Activated CD8-positive, alpha-beta memory T cell treated with anti-CD3 and anti-CD28 coated beads for 36 hours (primary cell): ENCODE measurements around the gene ERCC2. TPM values are rescaled to one million over a fixed set of nuclear protein-coding genes. Genes with fewer than 3 reads are reported as not detected.

Experiments used
- CTCF ChIA-PET: fragments of 350-600 bp; sonication (Branson Sonifier 250); formaldehyde crosslinking; loops from one replicate; lab custom pipeline; 2021; ENCODE audit warnings: antibody characterized with exemption; lab: Charles Lee
- POLR2A ChIA-PET: fragments of 350-600 bp; sonication (Branson Sonifier 250); formaldehyde crosslinking; loops from one replicate; lab custom pipeline; 2021; ENCODE audit warnings: antibody characterized with exemption; lab: Charles Lee
- total RNA-seq, 2 experiments: library from RNA; stranded (reverse); gene quantifications; one replicate each; pipeline ENCODE4 v1.2.3, GENCODE V29; 2021

The ERCC2 gene
- total RNA-seq, 2 experiments from 2014 or later: 23.8 to 27.0 TPM

- POLR2A ChIA-PET: no interaction called here
- CTCF ChIA-PET: no interaction called here
Measured at GRCh38 chr19:45362291-45362690, 8.1 kb downstream of the ERCC2 start.

DNA sequence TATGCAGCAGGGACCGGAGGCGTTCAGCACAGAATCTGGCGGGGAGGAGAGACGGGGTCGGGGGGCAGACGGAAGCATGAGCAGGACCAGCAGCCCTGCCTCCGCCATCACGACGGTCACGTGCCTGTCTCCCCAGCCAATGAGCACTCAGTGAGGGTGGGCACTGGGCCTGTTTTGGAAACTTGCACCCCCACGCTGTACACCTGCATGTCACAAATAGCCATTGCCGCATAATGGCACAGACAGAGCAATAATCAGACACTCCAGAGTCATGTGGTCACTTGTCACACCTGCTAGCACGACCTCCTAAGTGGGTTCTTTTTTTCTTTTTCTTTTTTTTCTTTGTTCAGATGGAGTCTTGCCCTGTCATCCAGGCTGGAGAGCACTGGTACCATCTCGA lies 8.8 kb downstream of the ERCC2 start:
- POLR2A ChIA-PET: no interaction called here
- CTCF ChIA-PET: no interaction called here

- CTCF ChIA-PET: no interaction called here
Measured at GRCh38 chr19:45358213-45358792, 12.1 kb downstream of the ERCC2 start.

DNA sequence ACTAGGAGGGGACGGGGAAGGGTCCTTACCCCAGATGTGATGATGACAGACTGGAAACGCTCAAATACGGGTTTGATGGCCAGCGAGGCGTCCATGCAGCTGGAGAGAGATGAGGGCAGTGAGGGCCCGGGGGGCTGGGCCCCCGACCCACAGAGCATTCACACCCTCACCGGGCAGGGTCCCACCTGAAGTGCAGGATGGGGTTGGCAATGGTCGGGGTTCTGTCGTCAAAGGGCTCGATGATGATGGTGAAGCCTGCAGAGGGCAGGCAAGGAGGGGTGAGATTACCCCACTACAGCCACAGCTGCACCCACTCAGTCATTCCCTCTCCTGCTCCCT lies 13.0 kb downstream of the ERCC2 start:
- CTCF ChIA-PET: interaction anchor here (0.6 kb wide), 1 partner anchor 47 kb away, joined by 3 read pairs; no protein-coding TSS in a partner anchor
- POLR2A ChIA-PET: no interaction called here

More at GRCh38 chr19:45358213-45358792, 12.1 kb downstream of the ERCC2 start:
- POLR2A ChIA-PET: no interaction called here

DNA sequence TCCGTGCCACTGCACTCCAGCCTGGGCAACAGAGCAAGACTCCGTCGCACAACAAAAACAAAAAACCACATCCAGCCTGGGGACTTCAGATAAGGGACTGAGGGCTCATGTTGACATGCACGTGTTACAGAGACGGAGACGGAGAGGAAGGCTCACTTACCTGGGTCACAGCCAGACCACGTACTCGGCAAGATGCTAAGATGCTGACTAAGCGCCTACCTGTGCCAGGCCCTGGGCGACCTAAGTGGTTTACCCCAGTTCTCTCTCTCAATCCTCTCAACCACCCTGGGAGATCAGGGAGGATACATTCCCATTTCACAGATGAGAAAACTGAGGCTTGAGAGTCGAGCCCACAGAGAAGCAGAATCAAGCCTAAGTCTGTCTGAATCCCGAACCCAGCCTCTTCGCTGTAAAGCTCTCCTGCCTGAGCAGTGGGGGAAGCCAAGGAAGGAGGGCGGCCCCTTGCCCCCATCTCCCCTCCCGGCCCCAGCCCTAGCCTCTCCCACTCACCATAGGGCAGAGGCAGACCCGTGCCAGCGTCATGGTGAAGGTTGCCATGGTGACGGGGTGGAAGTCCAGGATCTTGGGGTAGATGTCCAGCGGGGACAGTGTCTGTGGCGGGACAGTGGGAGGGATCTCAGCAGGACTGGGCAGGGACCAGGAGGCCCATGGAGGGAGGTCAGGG lies 13.5 kb downstream of the ERCC2 start:
- ChIA-PET CTCF (interaction anchor here (0.6 kb wide), 2 partner anchors 46 to 916 kb away, joined by 3 read pairs; no protein-coding TSS in a partner anchor), POLR2A (no interaction called here)

- POLR2A ChIA-PET: interaction anchor here (0.6 kb wide), 1 partner anchor 29 kb away, joined by 3 read pairs; no protein-coding TSS in a partner anchor
Measured at GRCh38 chr19:45355910-45356309, 14.5 kb downstream of the ERCC2 start.

DNA sequence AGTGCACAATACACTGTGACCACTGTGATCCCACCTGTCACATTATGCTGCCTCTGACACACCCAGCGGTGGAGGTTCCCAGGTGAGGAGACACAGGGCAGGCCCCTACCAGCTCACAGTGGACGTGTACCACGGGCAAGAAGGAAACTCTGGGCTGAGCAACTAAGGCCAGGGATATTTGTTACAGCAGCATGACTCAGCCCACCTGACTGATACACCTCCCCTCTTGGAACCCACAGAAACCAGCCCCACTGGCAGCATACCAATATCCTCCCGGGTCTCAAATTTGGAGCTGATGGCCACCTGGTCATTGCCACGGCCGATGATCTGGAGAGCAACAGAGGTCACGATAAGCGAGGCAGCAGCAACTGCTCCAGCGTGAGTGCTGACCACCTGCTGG lies 15.0 kb downstream of the ERCC2 start:
- ChIA-PET CTCF (interaction anchor here (0.6 kb wide), 1 partner anchor 19 kb away, joined by 3 read pairs; no protein-coding TSS in a partner anchor), POLR2A (interaction anchor here (0.6 kb wide), 2 partner anchors 29 to 545 kb away, joined by 3 to 4 read pairs; no protein-coding TSS in a partner anchor)

More at GRCh38 chr19:45355910-45356309, 14.5 kb downstream of the ERCC2 start:
- CTCF ChIA-PET: no interaction called here

GRCh38 chr19:45354241-45354842 lies 16.0 kb downstream of the ERCC2 start:
- ChIA-PET CTCF (no interaction called here), POLR2A (no interaction called here)

DNA sequence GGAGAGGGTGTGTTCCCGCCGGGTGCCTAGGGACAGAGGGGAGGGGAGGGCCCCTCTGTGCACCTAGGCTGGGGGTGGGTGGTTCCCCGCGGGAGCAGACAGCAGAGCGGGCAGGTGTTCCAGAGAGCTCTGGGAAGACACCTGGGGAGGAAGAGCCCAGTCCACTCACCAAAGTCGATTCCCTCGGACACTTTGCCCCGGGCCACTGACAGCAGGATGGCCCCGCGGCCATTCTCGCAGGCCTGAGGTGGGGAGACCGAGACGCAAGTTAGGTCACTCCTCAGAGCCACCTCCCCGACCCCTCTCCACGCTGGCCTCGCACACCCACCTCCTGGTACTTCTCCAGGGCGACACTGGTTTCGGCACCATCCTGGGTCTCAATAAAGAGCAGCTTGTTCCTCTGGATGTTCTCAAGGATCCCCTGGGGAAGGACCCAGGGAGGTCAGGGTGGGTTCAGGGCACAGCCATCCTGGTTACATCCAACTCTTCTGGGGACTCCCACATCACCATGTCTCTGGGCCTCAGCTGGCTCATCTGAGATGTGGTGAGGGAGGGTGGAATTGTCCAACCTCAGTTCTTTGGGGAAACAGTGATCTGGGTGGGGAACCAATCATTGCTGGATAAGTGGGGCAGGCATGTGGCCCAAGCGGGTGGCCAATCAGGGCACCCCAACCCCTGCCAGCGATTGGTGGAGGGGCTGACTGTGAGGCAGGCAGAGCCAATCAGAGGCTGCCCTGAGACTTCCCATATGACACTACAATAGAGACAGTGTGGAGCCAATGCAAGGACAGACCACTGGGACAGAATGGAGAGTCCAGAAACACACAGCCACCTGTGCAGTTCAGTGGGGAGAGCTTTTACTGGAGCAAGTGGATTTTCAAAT lies 17.2 kb downstream of the ERCC2 start:
- ChIA-PET CTCF (interaction anchor here (1.8 kb wide), 1 partner anchor 14 kb away, joined by 7 read pairs; no protein-coding TSS in a partner anchor), POLR2A (no interaction called here)

GRCh38 chr19:45352471-45352870 lies 17.9 kb downstream of the ERCC2 start:
- ChIA-PET POLR2A (no interaction called here), CTCF (interaction anchor here (1.8 kb wide), 1 partner anchor 13 kb away, joined by 7 read pairs; no protein-coding TSS in a partner anchor)

- CTCF ChIA-PET: interaction anchor here (1.8 kb wide), 1 partner anchor 13 kb away, joined by 7 read pairs; no protein-coding TSS in a partner anchor
- POLR2A ChIA-PET: interaction anchor here (1.0 kb wide), 1 partner anchor 23 kb away, joined by 6 read pairs; no protein-coding TSS in a partner anchor
Measured at GRCh38 chr19:45352062-45352461, 18.3 kb downstream of the ERCC2 start.

DNA sequence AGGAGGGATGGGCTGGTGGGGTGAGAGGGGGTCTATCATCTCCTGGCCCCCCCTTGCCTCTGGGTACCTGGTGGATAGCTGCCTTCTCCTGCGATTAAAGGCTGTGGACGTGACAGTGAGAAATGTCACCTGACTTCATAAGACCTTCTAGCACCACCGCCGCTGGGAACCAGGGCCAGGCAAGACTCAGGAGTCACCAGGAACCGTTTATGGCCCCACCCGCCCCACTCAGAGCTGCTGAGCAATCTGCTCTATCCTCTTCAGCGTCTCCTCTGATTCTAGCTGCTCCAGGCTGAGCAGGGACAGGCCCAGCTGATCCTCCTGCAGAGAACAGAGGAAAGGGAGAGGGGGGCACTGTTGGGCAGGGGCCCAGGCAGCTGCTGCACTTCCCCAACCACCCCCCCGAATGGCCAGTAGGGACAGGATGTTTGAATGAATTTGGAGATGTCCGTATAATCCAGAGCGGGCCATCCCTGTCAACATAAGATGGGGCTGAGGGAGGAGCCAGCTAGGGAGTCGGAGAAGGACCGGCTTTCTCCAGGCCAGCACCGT lies 18.9 kb downstream of the ERCC2 start:
- ChIA-PET POLR2A (interaction anchor here (1.0 kb wide), 1 partner anchor 22 kb away, joined by 6 read pairs; no protein-coding TSS in a partner anchor), CTCF (interaction anchor here (0.6 to 1.8 kb wide), 2 partner anchors 12 to 311 kb away, joined by 3 to 7 read pairs; no protein-coding TSS in a partner anchor)

- ChIA-PET CTCF (interaction anchor here (0.6 kb wide), 2 partner anchors 312 to 365 kb away, joined by 3 read pairs; no protein-coding TSS in a partner anchor), POLR2A (no interaction called here)
Measured at GRCh38 chr19:45350477-45351058, 19.8 kb downstream of the ERCC2 start.

GRCh38 chr19:45349430-45349941 lies 20.9 kb downstream of the ERCC2 start:
- ChIA-PET CTCF (no interaction called here), POLR2A (no interaction called here)

- ChIA-PET POLR2A (no interaction called here), CTCF (no interaction called here)
Measured at GRCh38 chr19:45349126-45349415, 21.3 kb downstream of the ERCC2 start.

DNA sequence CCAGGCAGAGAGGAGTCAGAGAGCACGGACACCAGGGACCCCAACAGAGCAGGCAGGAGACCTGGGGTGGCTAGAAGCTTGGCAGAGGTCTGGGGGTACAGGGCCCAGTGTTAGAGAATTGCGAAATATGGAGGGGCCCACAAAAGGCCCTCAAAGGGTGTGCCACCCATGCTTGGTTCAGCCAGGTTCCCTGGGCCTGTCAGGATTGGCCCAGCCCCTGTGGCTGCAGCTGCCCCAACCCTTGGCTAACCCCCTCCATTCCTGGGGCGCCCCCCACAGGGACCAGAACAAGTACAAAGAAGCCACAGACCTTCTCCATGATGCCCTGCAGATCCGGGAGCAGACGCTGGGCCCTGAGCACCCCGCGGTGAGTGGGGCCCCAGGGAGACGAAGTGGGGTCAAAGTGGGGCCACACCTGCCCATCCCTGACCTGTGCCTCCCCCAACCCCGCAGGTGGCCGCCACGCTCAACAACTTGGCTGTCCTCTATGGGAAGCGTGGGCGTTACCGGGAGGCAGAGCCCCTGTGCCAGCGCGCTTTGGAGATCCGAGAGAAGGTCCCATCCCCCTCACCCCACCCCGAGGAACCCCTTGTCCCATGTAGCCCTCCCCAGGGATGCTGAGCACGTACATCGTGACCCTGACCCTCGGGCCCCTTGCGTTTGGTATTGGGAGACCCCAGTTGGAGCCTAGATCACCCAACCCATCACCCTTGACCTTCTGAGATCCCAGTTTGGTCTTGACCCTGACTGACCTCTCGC lies 21.8 kb downstream of the ERCC2 start:
- ChIA-PET POLR2A (no interaction called here), CTCF (no interaction called here)

DNA sequence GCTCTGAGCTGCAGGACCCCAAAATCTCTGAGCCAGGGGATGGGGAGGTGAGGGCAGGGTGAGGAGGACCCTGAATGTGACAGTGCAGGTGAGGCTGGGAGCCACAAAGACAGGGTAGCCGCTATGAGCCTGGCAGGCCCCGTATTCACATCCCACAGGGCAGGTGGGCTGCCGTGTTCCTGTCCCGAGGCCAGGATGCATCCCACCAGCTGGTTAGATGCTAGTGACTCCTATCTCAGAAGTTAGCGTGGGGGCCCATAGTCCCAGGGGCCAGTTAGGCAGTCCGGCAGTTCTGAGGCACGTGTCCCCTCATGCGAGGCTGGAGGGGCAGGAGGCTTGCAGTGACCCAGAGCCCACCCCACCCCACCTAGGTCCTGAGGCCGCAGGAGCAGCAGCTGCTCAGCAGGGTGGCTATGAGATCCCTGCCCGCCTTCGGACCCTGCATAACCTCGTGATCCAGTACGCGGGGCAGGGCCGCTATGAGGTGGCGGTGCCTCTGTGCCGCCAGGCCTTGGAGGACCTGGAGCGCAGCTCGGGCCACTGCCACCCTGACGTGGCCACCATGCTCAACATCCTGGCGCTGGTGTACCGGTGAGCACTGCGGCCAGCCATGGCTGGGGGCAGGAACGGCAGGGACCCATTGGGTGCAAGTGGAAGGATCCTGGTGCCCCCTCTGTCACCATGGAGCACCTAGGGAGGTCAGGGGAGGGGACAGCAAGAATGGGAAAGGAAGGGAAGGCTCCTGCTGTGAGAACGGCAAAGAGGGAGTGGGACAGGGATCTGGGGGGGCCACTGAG lies 22.6 kb downstream of the ERCC2 start:
- ChIA-PET POLR2A (no interaction called here), CTCF (no interaction called here)
